IPS DF 4.7 (cell line): ENCODE measurements around the gene FAM47E.
"Not testable (repeated sequence)": the region's sequence is repeated elsewhere in the genome, so short reads cannot be mapped to it uniquely, and the experiment has no call there.

Experiments used
- DNase-seq: peaks from one replicate; pipeline ENCODE4 v3.0.0-alpha.2; 2013; ENCODE audit warnings: low spot score; ENCODE audit errors: extremely low read depth

The FAM47E gene

DNA sequence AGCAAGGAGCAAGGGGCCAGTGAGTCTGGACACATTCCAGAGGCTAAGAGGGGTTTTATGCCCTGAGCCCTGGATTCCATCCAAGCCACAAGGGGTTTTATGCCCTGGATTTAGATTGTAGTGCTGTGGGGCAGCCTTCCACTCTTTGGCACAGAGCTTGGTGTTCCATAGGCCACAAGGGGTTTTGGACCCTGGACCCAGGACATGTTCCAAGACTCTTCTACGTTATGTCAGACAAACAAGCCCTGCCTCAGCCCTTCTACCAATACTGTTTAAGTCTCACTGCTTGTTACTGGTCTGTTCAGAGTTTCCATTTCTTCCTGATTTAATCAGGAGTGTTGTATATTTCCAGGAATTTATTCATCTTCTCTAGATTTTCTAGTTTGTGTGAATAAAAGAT, 25.1 kb upstream of the FAM47E start:
- DNase-seq: no peak

GRCh38 chr4:76232681-76233080, 18.8 kb upstream of the FAM47E start:
- DNase-seq: no peak

GRCh38 chr4:76233083-76233482, 18.4 kb upstream of the FAM47E start:
- DNase-seq: no peak

DNA sequence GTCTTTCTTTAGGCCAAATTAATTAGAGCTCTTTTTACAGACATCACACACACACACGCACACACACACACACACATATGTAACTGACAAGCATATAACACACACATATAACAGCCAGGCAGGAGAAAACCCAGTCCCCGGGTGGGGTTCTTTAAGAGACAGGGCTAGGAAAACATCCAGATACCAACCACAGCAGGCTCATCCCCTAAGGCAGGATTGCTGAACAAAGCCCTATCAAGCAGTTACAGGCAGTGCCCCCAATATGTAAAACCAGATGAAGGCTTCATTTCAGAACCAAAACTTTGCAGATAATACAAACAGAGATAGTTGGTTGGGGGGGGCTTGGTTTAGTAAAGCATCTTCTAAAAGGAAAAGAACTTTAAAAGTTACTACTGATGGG, 18.0 kb upstream of the FAM47E start:
- no peak for DNase-seq

GRCh38 chr4:76233967-76234678, 17.4 kb upstream of the FAM47E start:
- DNase-seq: no peak

DNA sequence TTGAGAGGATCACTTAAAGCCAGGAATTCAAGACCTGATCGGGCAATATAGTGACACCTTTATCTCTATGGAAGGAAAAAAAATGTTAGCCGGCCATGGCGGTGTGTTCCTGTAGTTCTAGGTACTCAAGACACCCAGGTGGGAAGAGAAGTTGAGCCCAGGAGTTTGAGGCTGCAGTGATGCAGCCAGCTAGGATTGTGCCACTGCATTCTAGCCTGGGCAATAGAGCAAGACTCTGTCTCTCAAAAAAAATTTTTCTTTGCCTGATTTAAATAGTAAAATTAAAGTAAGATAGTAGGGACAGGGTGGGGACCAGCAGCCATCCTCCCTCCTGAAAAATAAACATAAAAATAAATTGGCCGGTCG, 16.9 kb upstream of the FAM47E start:
- no peak for DNase-seq

DNA sequence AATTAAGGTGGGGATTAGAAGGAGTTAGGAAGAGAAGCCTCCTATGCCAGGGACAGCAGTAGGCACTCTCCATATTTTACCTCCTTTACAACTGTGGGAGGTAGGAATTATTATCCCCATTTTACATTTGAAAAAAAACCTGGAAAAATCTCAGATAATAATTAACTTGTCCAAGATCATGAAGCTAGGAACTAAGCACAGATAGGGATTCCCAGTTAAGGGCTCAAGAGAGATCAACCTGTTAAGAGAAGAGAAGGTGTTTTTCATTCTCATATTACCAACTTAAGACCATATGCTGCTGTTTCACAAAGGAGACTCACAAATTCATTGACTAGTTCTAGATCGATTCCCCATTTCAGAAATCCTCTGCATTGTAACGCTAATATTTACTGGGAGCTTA, 16.1 kb upstream of the FAM47E start:
- DNase-seq: no peak

DNA sequence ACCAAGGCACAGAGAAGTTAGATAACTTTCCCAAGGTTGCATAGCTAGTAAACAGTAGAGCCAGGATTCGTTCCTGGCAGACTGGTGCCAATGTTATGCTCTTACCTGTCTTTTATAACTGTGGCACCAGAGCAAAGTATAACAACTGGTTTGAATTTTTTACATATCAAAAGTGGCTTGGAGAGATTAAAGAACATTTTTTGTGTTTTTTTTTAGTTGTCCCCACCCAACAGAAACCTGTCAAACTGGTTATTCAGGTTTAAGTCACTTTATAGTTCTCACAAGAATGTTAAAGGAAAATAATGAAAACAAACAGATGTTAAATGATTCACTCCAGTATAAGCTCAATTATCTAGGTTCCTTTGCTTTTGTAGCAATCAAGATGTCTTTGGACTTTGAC, 15.6 kb upstream of the FAM47E start:
- no peak for DNase-seq

- DNase-seq: no peak
These were observed 13.3 kb upstream of the FAM47E start for GRCh38 chr4:76238236-76238635.

DNA sequence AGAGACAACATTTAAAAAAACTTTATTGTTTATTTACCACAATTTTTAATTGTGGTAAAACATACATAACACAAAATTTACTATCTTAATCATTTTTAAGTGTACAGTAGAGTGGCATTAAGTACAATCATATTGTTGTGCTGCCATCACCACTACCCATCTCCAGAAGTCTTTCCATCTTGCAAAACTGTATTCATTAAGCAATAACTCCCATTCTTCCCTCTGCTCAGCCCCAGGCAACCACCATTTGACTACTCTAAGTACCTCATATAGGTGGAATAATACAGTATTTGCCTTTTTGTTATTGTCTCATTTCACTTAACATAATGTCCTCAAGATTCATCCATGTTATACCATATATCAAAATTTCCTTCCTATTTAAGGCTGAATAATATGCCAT, 12.8 kb upstream of the FAM47E start:
- DNase-seq: no peak

DNA sequence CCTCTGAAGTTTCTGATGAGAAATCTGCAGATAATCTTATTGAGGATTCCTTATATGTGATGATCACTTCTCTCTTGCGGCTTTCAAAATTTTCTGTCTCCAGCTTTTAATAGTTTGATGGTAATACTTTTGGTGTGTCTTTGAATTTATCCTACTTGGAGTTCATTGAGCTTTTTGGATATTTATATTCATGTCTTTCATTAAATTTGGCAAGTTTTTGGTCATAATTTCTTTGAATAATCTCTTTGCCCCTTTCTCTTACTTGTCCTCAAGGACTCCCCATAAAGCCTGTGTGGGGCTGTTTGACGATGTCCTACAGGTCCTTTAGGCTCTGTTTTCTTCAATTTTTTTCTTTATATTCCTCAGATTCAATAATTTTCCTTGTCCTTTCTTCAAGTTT, 11.3 kb upstream of the FAM47E start:
- no peak for DNase-seq

GRCh38 chr4:76243877-76244276, 7.6 kb upstream of the FAM47E start:
- not testable (repeated sequence) for DNase-seq

DNA sequence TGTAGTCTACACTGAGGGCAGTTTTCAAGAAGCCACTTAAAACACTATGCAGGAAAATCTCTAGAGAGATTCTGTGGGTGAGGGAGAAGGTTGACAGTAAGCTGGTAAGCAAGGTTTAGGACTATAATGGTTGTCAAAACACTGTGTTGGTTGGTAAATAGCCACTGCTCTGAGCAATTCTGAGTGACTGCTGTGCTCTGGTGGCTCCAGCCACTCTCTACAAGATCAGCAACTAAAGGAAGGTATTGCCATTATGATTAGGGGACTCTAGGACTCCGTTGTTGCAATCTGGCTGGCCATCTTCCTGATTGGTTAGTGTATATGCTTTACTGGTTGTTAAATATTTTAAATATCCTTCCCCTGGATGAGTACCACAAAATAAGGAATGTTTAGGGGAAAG, 5.5 kb upstream of the FAM47E start:
- no peak for DNase-seq

DNA sequence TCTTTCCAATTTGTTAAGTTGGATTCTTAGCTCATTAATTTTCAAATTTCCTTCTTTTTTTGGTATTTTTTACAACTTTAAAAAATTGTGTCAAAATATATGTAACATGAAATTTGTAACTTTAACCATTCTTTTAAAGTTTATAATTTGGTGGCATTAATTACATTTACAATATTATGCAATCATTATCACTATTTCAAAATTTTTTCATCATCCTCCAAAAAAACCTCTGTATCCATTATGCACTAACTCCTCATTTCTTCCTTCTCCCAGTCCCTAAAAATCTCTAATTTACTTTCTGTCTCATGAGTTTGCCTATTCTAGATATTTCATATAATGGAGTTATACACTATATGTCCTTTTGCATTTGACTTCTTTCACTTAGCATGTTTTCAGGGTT, 4.7 kb upstream of the FAM47E start:
- no peak for DNase-seq

GRCh38 chr4:76250962-76251361, 559 bp upstream of the FAM47E start:
- no peak for DNase-seq

GRCh38 chr4:76252271-76252653, 741 bp downstream of the FAM47E start:
- DNase-seq: no peak

GRCh38 chr4:76253511-76253910, 2.0 kb downstream of the FAM47E start:
- no peak for DNase-seq

DNA sequence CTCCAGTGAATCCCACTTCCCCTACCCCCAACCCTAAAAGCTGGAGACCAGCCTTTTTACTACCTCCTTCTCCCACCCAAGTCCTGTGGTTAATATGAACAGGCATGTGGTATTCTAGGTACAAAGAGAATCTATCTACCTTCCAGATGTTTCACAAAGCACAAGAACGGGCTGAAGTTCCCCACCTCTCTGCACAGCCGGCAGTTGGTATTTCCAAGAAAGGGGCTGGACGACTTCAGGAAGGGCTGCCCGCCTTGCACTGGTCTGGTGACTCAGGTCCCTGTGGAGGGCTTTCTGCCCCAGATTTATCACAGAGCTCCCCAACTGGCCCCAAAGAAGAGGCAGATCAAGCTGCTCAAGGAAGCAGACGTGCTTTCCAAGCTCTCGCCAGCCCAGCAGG, 4.5 kb downstream of the FAM47E start:
- no peak for DNase-seq

- no peak for DNase-seq
These were observed 5.4 kb downstream of the FAM47E start for GRCh38 chr4:76256968-76257367.

DNA sequence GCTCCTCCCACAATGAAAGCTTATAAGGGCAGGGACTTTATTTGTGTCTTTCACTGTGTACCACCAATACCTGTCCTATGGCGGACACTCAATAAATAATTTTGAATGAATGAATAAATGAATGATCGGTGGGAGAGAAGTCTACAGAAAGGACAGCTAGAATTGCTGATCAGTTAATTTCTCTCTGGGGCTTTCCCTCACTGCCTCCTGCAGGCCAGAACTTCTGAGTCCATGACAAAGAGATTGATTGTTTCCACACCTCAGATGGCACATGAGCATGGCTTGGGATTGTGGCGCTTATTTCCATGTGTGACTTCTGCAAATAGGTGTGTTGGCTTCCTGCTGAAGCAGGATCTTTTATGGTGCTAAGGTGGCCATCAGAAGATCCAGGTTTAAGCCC, 6.3 kb downstream of the FAM47E start:
- no peak for DNase-seq

GRCh38 chr4:76260571-76260970, 9.1 kb downstream of the FAM47E start:
- no peak for DNase-seq

DNA sequence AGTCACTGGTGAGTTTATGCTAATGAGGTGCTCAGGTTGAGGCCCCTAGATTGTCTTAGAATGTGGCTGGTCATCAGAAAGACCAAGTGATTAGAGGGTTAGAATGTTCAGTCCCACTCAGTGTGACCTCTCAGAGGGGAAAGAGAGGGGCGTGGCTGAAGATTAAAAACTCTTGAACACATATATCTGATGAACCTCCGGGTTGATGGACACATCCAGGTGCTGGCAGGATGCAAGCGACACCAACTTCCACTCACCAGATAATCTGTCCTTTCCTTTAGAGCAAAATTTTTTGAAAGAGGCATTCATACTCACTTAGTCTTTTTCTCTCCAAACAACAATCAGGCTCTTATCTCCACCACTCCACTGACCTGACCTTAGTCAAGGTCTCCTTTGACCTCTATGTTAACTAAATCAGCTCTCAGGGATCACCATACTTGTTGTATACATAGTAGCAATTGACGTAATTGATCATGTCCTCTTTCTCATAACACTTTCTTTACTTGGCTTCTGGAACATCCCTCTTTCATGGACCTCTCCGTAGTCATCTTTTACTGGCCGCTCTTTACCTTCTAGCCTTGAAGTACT, 14.2 kb downstream of the FAM47E start:
- DNase-seq: no peak

GRCh38 chr4:76266627-76267026, 15.1 kb downstream of the FAM47E start:
- no peak for DNase-seq

DNA sequence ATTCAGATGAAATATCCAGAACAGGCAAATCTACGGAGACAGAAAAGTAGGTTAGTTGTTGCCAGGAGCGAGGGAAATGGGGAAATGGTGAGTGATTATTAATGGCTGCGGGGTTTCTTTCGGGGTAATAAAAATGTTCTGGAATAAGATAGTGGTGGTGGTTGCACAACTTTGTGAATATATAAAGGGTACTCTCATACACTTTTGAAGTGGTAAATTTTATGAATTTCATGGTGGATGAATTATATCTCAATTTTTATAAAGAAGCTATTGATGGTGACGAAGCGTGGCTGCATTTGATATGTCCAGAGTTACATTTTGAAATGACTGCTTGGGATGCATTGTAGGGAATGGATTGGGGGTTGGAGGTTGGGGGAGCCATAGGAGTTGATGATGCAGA, 16.3 kb downstream of the FAM47E start:
- DNase-seq: no peak
